Astrocyte of the spinal cord (primary cell): ENCODE data around the gene RSPRY1.

ENCODE experiments used
- DNase-seq: peaks from one replicate; pipeline ENCODE4 v3.0.0; 2011; ENCODE audit warnings: low read depth, low spot score
- H3K4me3 ChIP-seq: 2 replicates; pipeline ENCODE4 v1.5.1; 2011; ENCODE audit warnings: low read depth, mild to moderate bottlenecking, low read length, moderate library complexity
- CTCF ChIP-seq: IDR thresholded peaks from 2 replicates; pipeline ENCODE4 v1.5.1; 2012; ENCODE audit warnings: low read depth, mild to moderate bottlenecking, low read length, inconsistent platforms
- in situ Hi-C: cut with HindIII; loops from 2 replicates; pipeline ENCODE4 v1.10.0; 2017; ENCODE audit warnings: low sequenced_read_pairs

RSPRY1 gene

DNA sequence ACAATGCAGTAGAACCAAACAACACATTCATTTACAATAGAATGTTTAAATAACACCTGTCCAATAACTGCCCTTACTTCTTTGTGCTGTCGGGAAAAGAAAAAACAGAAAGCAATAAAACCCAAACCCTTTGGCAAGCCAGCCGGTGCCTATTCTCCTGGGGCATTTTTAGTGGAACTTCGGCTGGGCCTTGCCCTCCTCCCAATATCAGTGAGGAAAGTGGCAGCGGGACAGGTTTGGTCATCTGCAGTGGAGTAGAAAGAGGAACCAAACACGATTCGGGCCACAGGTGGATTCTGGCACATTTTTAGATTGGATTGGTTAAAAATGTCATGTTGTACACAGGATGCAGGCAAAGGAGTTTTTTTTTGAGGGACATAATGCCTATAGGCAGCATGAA, 32.3 kb upstream of the RSPRY1 start:
- no peak for TF ChIP-seq CTCF
- no peak for DNase-seq
- no peak overlapping the region for H3K4me3 ChIP-seq
- in situ Hi-C loops: no loop called here

DNA sequence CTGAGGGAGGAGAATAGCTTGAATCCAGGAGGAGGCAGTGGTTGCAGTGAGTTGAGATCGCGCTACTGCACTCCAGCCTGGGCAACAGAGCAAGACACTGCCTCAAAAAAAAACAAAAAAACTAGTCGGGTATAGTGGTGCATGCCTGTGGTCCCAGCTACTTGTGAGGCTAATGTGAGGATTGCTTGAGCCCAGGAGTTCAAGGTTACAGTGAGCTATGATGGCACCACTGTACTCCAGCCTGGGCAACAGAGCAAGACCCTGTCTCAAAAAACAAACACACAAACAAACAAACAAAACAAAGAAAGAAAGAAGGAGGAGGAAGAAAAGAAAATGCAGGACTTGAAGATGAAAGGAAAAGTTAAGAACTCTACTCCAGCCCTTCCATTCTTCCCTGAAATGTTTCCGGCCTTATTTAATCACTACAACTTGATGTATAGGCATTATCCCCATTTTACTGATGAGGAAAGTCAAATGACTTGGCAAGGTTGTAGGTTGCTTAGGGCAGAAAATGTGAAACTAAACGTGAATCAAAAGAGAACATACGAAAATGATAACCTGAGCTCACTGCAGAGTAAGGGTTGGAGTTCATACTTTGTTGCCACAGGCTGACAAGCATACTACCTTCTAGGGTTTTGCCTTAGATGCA, 30.3 kb upstream of the RSPRY1 start:
- H3K4me3 ChIP-seq: no peak overlapping the region
- DNase-seq: no peak
- TF ChIP-seq CTCF: no peak
- in situ Hi-C loops: no loop called here

DNA sequence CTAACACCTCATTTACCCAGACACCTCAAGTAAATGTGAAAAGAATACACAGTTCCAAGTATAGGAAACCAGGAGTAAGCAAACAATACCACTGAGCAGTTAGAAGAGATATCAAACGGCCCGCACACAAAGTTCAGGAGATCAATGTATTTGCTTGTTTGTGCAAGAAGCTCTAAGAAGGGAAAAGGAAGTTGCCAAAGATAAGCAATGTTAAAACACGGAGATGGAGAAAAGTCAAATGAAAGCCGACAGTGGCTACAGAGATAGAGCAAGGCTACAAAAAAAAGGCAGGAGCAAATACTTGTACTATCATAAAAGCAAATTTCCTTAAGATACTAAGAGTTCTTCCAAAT, 29.8 kb upstream of the RSPRY1 start:
- no peak overlapping the region for H3K4me3 ChIP-seq
- no peak for TF ChIP-seq CTCF
- no peak for DNase-seq
- in situ Hi-C loops: no loop called here

DNA sequence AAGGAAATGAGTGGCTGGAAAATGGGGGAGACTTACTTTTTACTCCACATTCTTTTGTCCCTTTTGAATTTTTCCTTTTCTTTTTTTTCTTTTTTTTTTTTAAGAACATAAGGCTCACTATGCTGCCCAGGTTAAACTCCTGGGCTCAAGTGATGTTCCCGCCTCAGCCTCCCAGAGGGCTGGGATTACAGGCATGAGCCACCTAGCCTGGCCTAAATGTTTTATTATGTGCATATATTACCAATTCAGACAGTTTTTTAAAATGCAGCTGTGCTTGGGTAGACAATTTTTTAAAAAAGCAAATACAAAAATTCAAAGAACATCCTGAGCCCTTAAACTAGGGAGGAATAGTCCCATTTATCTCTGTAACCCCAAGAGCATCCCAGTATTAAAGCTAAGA, 28.6 kb upstream of the RSPRY1 start:
- H3K4me3 ChIP-seq: no peak overlapping the region
- no peak for DNase-seq
- TF ChIP-seq CTCF: no peak
- in situ Hi-C loops: no loop called here

DNA sequence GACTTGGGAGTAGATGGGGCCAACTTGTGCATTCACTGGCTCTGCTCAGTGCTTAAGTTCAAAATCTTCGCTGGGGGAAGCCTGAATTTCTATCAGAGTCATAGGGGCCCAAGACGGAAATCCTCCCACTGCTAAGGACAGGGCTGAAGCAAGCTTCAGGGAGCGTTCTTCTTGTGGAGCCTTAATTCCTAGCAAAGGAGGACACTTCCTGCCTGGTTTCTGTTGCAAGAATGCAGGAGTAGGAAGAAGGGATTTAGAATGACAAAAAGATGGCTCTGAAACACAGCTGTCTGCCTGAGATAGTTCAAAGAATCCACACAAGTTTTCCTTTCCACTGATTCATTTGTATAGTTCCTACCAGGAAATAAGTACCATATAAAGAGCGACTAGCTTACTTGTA, 26.7 kb upstream of the RSPRY1 start:
- in situ Hi-C loops: no loop called here
- H3K4me3 ChIP-seq: no peak overlapping the region
- no peak for TF ChIP-seq CTCF
- no peak for DNase-seq

DNA sequence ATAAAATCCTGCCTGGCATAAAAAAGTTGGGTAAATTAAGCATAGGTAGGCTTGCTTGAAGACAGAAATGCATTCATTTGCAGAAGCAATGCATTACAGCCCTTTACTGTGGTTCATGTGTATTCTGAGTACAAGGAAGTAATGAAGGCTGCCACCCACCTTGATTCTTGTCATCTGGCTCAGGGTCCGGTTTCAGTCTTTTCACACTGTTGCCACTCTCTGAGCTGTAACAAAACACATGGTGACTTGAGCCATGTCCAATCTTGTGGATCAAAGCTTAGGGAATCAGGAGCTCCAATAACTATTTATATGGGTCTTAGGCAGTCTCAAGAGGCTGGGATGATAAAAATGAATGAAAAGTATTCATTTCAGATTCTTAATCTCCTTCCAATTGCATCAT, 22.3 kb upstream of the RSPRY1 start:
- in situ Hi-C loops: no loop called here
- no peak overlapping the region for H3K4me3 ChIP-seq
- no peak for DNase-seq
- no peak for TF ChIP-seq CTCF

GRCh38 chr16:57165483-57165882, 20.6 kb upstream of the RSPRY1 start:
- DNase-seq: no peak
- in situ Hi-C loops: no loop called here
- no peak overlapping the region for H3K4me3 ChIP-seq
- no peak for TF ChIP-seq CTCF
